Skeletal muscle satellite cell (primary cell): Measurements from ENCODE around the gene PRKAG2.

Experiments
- H3K27me3 ChIP-seq: 2 replicates; pipeline ENCODE4 v1.7.0; 2013; ENCODE audit warnings: low read length; ENCODE audit not compliant: control insufficient read depth, insufficient read depth
- H3K36me3 ChIP-seq: 2 replicates; pipeline ENCODE4 v1.7.0; 2013; ENCODE audit warnings: mild to moderate bottlenecking, control low read depth, low read length; ENCODE audit not compliant: insufficient read depth
- H3K4me1 ChIP-seq: 2 replicates; pipeline ENCODE4 v1.7.0; 2013; ENCODE audit warnings: low read length; ENCODE audit not compliant: control insufficient read depth, insufficient read depth
- H3K4me2 ChIP-seq: 2 replicates; pipeline ENCODE4 v1.7.0; 2013; ENCODE audit warnings: mild to moderate bottlenecking, low read length
- H3K4me3 ChIP-seq: 2 replicates; pipeline ENCODE4 v1.7.0; 2013; ENCODE audit warnings: low read length
- H3K9ac ChIP-seq: 2 replicates; pipeline ENCODE4 v1.7.0; 2013; ENCODE audit warnings: mild to moderate bottlenecking, low read depth, low read length, moderate library complexity
- H3K9me3 ChIP-seq: replicated peaks from 2 replicates; pipeline ENCODE4 v1.7.0; 2013; ENCODE audit warnings: mild to moderate bottlenecking, control low read depth, low read length

The PRKAG2 gene

DNA sequence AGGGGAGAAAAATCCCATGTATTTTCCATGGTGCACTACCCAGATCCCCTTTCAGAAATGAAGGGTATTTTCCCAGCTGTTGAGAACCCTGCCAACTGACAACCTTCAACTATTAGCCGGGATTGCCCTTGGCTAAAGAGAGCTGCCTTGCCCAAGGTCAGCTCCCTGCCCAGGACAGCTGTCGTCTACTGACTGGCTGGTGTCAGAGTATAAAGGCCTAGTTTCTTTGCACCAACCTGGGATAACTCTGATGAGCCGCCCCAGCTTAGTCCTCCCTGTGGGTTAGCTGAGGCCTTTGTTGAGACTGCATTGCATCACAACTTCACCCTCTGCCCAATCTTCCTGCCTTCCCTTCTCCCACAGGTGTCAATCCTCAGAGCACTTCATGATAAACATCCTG lies 210.0 kb downstream of the PRKAG2 start:
- Histone ChIP-seq H3K36me3 (no peaks in the 10 kb centered on the region), H3K4me3 (no peak overlapping the region), H3K4me2 (no peak overlapping the region)

GRCh38 chr7:151665368-151665767 lies 211.5 kb downstream of the PRKAG2 start:
- no peaks in the 10 kb centered on the region for H3K36me3 ChIP-seq
- peaks cover 39% of the 10 kb centered on the region for H3K4me1 ChIP-seq
- H3K4me3 ChIP-seq: no peak overlapping the region
- H3K27me3 ChIP-seq: no peaks in the 10 kb centered on the region
- peak overlapping the region; percentile 37 for H3K4me2 ChIP-seq
- H3K9me3 ChIP-seq: peaks cover 3% of the 10 kb centered on the region
- peak overlapping the region; percentile 40 for H3K9ac ChIP-seq

More for the DNA sequence above, 210.0 kb downstream of the PRKAG2 start:
- Histone ChIP-seq H3K9me3 (peaks cover 3% of the 10 kb centered on the region), H3K4me1 (peaks cover 27% of the 10 kb centered on the region), H3K27me3 (no peaks in the 10 kb centered on the region), H3K9ac (no peak overlapping the region)

DNA sequence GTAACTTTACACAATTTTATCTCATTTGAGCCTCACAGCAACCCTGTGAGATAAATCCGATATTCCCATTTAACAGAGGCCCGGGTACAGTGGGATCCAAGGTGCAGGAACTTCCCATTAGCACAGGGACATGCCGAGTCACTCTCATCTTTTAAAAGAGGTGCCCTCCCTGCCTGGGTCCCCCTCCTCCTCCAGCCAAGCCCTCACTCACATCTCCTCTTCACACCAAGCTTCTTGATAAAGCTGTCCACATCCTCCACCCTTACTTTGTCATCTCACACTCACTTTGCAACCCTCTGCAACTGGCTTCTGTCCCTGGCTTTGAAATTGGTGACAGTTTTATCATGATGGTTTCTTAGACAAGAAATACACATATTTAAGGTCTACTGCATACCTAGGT lies 212.6 kb downstream of the PRKAG2 start:
- no peaks in the 10 kb centered on the region for H3K27me3 ChIP-seq
- peaks cover 3% of the 10 kb centered on the region for H3K9me3 ChIP-seq
- H3K4me3 ChIP-seq: no peak overlapping the region
- no peaks in the 10 kb centered on the region for H3K36me3 ChIP-seq
- peaks cover 48% of the 10 kb centered on the region for H3K4me1 ChIP-seq
- H3K9ac ChIP-seq: no peak overlapping the region
- no peak overlapping the region for H3K4me2 ChIP-seq

- H3K4me3 ChIP-seq: no peak overlapping the region
- H3K27me3 ChIP-seq: no peaks in the 10 kb centered on the region
- no peak overlapping the region for H3K4me2 ChIP-seq
- no peak overlapping the region for H3K9ac ChIP-seq
- H3K36me3 ChIP-seq: no peaks in the 10 kb centered on the region
- H3K4me1 ChIP-seq: peaks cover 56% of the 10 kb centered on the region
- peaks cover 3% of the 10 kb centered on the region for H3K9me3 ChIP-seq
Observed at GRCh38 chr7:151663382-151664100, 213.4 kb downstream of the PRKAG2 start.

DNA sequence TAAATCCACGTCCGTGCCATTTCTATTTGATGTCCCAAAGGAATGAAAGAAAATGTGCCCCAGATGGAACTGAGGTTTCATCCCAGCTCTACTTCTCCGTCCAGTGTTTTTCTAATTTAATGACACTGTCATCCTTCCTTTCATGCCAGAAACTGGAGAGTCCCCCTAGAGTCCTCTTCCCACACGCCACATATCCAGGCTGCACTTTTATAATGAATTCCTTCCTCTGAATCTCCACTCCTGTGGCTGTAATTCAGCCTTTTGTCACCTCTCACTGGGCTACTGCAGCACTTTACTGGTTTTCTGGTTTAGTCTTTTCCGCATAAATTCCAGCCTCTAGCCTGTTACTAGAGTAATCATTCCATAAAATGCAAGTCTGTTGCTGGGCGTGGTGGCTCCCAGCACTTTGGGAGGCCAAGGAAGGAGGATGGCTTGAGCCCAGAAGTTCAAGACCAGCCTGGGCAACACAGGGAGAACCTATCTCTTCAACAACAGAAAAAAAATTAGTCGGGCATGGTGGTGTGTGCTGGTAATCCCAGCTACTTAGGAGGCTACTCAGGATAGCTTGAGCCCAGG lies 214.6 kb downstream of the PRKAG2 start:
- Histone ChIP-seq H3K4me2 (no peak overlapping the region), H3K9ac (no peak overlapping the region), H3K27me3 (no peaks in the 10 kb centered on the region), H3K9me3 (peaks cover 3% of the 10 kb centered on the region), H3K4me1 (peaks cover 59% of the 10 kb centered on the region), H3K4me3 (no peak overlapping the region), H3K36me3 (no peaks in the 10 kb centered on the region)

DNA sequence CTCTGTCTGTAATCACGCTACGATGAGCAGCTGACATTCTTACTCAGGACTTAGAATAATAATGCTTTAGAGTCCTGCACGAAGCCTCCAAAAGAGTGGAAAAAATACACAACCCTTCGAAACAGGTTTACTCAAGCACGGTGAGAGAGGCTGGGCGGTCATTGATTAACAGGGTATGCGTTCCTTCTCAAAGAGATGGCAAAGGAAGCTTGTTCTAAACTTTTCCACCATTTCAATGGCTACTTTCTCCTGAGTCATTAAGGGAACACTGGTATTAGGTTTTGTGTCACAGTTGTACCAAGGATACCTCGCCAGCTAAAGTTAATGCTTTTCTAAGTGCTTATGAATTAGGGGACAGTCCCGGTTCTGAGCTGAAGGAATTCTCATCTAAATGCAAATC lies 215.3 kb downstream of the PRKAG2 start:
- Histone ChIP-seq H3K4me3 (no peak overlapping the region), H3K4me1 (peaks cover 63% of the 10 kb centered on the region), H3K27me3 (no peaks in the 10 kb centered on the region), H3K4me2 (no peak overlapping the region), H3K36me3 (no peaks in the 10 kb centered on the region), H3K9ac (no peak overlapping the region), H3K9me3 (peaks cover 3% of the 10 kb centered on the region)

- Histone ChIP-seq H3K9me3 (no peaks in the 10 kb centered on the region), H3K4me3 (no peak overlapping the region)
Observed at GRCh38 chr7:151660141-151660540, 216.8 kb downstream of the PRKAG2 start.

DNA sequence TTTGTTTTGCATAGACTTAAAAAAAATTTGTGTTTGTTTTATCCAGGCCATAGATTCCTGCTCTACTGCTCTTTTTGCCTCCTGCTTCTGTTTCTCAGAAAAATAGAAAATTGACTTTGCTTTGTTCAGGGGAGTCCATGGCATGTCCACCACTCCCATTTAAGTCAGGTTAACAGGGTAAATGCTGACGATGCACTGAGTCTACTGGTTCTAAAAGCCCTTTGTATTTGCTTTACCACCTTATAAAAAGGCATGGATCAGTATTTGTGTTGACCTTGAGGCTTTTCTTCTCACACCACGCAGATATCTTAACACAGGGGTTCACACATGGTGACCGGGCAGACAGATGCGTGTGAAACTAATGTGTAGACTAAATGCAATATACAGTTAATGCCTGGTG lies 217.7 kb downstream of the PRKAG2 start:
- Histone ChIP-seq H3K36me3 (no peaks in the 10 kb centered on the region), H3K4me1 (peaks cover 43% of the 10 kb centered on the region)

More at GRCh38 chr7:151660141-151660540, 216.8 kb downstream of the PRKAG2 start:
- Histone ChIP-seq H3K36me3 (no peaks in the 10 kb centered on the region), H3K4me2 (no peak overlapping the region), H3K4me1 (peaks cover 51% of the 10 kb centered on the region), H3K27me3 (no peaks in the 10 kb centered on the region), H3K9ac (peak overlapping the region; percentile 51)

DNA sequence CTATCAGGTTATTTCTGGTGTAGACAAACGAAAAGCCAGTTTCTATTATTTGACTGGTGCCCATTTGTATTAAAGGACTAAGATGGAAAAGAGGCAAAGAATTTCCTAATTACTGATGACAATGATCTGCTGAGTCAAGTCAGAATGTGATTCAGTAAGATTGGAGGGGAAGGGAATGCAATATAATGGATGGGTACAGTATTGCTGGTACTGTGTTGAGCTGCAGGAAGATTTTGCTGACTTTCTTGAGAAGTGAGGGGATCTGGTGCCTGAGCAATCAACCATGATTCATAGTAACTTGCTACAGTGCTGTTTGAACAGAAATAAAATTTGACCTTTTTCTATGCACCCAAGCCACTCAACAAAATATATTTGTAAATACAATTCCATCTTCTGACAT lies 218.1 kb downstream of the PRKAG2 start:
- Histone ChIP-seq H3K9me3 (no peaks in the 10 kb centered on the region), H3K27me3 (no peaks in the 10 kb centered on the region), H3K36me3 (no peaks in the 10 kb centered on the region), H3K4me1 (peaks cover 39% of the 10 kb centered on the region), H3K4me3 (no peak overlapping the region), H3K4me2 (no peak overlapping the region), H3K9ac (no peak overlapping the region)

More for the DNA sequence above, 217.7 kb downstream of the PRKAG2 start:
- H3K9me3 ChIP-seq: no peaks in the 10 kb centered on the region
- H3K27me3 ChIP-seq: no peaks in the 10 kb centered on the region
- no peak overlapping the region for H3K9ac ChIP-seq
- no peak overlapping the region for H3K4me3 ChIP-seq
- H3K4me2 ChIP-seq: no peak overlapping the region

DNA sequence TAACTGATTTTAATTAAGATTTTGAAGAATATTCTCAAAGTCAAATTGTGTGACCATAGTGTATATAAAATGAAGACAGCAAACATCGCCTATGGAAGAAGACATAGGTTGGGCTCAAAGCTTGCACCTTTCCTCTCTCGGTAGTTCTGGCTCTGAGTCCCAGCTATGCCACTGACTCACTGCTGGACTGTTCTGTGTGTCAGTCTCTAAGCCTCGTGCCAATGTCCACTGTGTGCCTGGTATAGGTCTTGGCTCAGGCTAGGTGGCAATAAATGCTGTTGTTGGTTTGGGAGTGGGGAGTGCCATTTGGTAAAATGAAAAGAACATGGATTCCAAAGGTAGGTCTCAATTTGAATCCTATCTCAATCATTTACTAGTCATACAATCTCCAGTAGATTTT lies 219.7 kb downstream of the PRKAG2 start:
- Histone ChIP-seq H3K36me3 (no peaks in the 10 kb centered on the region), H3K9me3 (no peaks in the 10 kb centered on the region), H3K4me3 (no peak overlapping the region), H3K4me1 (peaks cover 35% of the 10 kb centered on the region), H3K27me3 (no peaks in the 10 kb centered on the region), H3K4me2 (no peak overlapping the region), H3K9ac (no peak overlapping the region)

DNA sequence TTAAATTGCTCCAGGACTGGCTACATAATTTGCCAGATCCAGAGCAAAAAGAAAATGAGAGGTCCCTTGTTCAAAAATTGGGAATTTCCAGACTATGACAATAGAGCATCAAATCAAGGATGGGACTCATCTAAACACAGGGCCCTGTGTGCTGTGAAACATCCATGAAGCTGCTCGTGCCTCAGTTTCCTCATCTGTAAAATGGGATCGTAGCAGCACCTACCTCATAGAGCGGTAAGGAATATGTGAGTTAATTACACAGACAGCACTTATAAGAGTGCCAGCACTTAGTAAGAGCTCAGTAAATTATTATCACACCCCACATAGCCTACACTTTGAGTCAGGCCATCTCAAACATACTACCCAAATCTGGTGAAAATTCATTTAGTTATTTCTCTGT lies 221.4 kb downstream of the PRKAG2 start:
- H3K9ac ChIP-seq: no peak overlapping the region

DNA sequence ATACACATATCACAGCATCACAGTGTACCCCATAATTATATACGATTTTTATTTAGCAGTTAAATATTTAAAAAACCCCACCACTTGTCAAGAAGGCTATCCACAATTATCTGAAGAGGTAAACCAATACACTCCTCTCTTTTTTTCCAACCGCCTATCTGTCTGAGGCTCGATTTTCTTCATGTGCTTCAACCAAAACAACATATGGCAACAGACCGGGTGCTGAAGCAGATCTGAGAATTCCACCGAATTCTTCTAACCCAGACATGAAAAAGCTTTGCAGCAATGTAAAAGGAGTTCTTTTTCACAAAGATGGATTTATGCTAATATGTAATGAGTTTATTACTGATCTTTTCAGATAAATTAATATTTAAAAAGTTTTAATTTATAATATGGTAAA lies 224.8 kb downstream of the PRKAG2 start:
- Histone ChIP-seq H3K36me3 (no peaks in the 10 kb centered on the region), H3K4me2 (no peak overlapping the region), H3K4me3 (no peak overlapping the region), H3K9ac (no peak overlapping the region), H3K27me3 (no peaks in the 10 kb centered on the region), H3K4me1 (peaks cover 33% of the 10 kb centered on the region), H3K9me3 (no peaks in the 10 kb centered on the region)

More for the DNA sequence above, 221.4 kb downstream of the PRKAG2 start:
- H3K4me2 ChIP-seq: no peak overlapping the region
- H3K36me3 ChIP-seq: no peaks in the 10 kb centered on the region
- H3K4me1 ChIP-seq: peaks cover 36% of the 10 kb centered on the region
- no peaks in the 10 kb centered on the region for H3K27me3 ChIP-seq
- H3K9me3 ChIP-seq: no peaks in the 10 kb centered on the region
- no peak overlapping the region for H3K4me3 ChIP-seq
